Measurements from ENCODE around the gene KIF3A.

DNA sequence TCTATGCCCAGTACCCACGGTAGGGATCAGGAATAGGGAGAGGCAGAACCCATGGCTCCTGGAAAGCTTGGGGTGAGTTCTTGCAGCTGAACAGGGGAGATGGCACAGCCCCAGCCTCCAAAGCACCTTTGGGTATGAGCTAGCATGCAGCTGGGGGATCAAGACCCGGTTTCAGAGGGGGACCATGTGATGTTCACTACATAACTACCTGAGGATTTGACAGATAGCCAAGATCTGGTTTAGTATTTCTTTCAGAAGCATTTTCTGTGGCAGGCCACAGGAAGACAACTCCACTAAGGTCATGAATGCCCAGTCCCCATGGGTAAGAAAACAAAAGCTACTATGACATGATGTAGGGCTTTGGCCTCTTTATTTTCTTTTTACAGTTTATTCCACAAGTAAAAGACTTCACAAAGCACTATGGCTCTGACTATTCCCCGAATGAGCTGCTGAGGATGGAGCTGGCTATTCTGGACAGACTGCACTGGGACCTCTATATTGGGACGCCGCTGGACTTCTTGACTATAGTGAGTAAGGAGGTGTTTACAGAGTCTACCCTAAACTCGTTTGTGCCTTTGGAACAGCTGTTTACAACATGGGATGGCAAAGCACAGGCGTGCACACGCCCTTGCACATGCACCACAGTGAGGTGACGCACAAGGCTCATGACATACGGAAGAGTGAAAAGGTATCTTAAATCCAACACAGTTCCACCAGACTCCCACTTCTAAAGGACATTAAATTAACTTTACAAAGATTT is 13.3 kb upstream of the KIF3A start:
- TF ChIP-seq, protein P1, sequence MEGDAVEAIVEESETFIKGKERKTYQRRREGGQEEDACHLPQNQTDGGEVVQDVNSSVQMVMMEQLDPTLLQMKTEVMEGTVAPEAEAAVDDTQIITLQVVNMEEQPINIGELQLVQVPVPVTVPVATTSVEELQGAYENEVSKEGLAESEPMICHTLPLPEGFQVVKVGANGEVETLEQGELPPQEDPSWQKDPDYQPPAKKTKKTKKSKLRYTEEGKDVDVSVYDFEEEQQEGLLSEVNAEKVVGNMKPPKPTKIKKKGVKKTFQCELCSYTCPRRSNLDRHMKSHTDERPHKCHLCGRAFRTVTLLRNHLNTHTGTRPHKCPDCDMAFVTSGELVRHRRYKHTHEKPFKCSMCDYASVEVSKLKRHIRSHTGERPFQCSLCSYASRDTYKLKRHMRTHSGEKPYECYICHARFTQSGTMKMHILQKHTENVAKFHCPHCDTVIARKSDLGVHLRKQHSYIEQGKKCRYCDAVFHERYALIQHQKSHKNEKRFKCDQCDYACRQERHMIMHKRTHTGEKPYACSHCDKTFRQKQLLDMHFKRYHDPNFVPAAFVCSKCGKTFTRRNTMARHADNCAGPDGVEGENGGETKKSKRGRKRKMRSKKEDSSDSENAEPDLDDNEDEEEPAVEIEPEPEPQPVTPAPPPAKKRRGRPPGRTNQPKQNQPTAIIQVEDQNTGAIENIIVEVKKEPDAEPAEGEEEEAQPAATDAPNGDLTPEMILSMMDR (IDR thresholded peaks at IDR 0.05) = no peak
- no peak for TF ChIP-seq POLR2A (IDR thresholded peaks at IDR 0.05)
